Measurements from ENCODE around the gene CDK5RAP3.

GRCh38 chr17:47953909-47954308 is 17.0 kb upstream of the CDK5RAP3 start:
- TF ChIP-seq CTCF (IDR thresholded peaks at IDR 0.05; ENCODE audit: borderline replicate concordance, extremely low read depth, low read length, poor library complexity, severe bottlenecking) (no peak), EZH2 (IDR thresholded peaks at IDR 0.05; ENCODE audit: borderline replicate concordance, low read depth, low read length, severe bottlenecking) (no peak)

All from DND-41 (cell line).